Cardiac fibroblast (primary cell): ENCODE results near the gene MT1G.

ENCODE experiments used
- DNase-seq, 2 donors: peaks; one replicate each; pipeline versions ENCODE4 v3.0.0 to v3.0.0-alpha.2; 2010; ENCODE audit warnings: low read depth in 2 of 2
- H3K4me3 ChIP-seq, 2 donors: replicated peaks in 1 of 2; 1 replicate in 1 of 2; 2 replicates in 1 of 2; pipeline ENCODE4 v1.5.1; 2011; ENCODE audit warnings: low read depth in 2 of 2, low read length in 2 of 2, mild to moderate bottlenecking in 2 of 2, moderate library complexity in 1 of 2
- CTCF ChIP-seq: IDR thresholded peaks from one replicate; pipeline ENCODE4 v1.5.1; 2011; ENCODE audit warnings: low read depth, mild to moderate bottlenecking, low read length, inconsistent platforms

MT1G gene

GRCh38 chr16:56686758-56687157 lies 18.9 kb upstream of the MT1G start:
- TF ChIP-seq CTCF, result no peak
- no peak overlapping the region for H3K4me3 ChIP-seq
- no peak for DNase-seq

GRCh38 chr16:56684926-56685590 lies 17.2 kb upstream of the MT1G start:
- no peak for TF ChIP-seq CTCF
- no peak overlapping the region for H3K4me3 ChIP-seq
- DNase-seq, result no peak

GRCh38 chr16:56684256-56684925 lies 16.5 kb upstream of the MT1G start:
- no peak for DNase-seq
- no peak overlapping the region for H3K4me3 ChIP-seq
- TF ChIP-seq CTCF, result no peak

GRCh38 chr16:56683424-56684172 lies 15.7 kb upstream of the MT1G start:
- H3K4me3 ChIP-seq, result peak overlapping the region; percentile 4 to 70
- no peak for TF ChIP-seq CTCF
- no peak for DNase-seq

- no peak for DNase-seq
- TF ChIP-seq CTCF, result no peak
- peak overlapping the region; percentile 52 to 70 for H3K4me3 ChIP-seq
Observed at GRCh38 chr16:56682703-56683397, 15.0 kb upstream of the MT1G start.

GRCh38 chr16:56681939-56682702 lies 14.3 kb upstream of the MT1G start, which contains the start of gene MT1X:
Gene MT1X, plus strand, starts transcription at chr16:56682470. Its CDS starts 71 bp downstream, at chr16:56682541.
- peak; percentile 90 to 94 for DNase-seq
- peak within 1 kb of the TSS; percentile 52 to 70 for H3K4me3 ChIP-seq
- TF ChIP-seq CTCF, result no peak
